Tibial artery (tissue), 4 donors: ENCODE measurements around the gene LPP.

Experiments used
- DNase-seq, 2 donors: peaks; one replicate each; pipeline ENCODE4 v3.0.0-alpha.2; 2019
- H3K27ac ChIP-seq, 2 donors: fragments of 200-600 bp; sonication (generic) in 1 of 2; 1 replicate in 1 of 2; 2 replicates in 1 of 2; pipeline ENCODE4 v1.5.1; 2018 to 2019; ENCODE audit warnings: mild to moderate bottlenecking in 1 of 2
- H3K27me3 ChIP-seq, 2 donors: fragments of 200-600 bp; sonication (generic) in 1 of 2; one replicate each; pipeline versions ENCODE4 v1.5.1 to v1.6.0; 2016 to 2019
- H3K36me3 ChIP-seq, 3 donors: fragments of 200-600 bp; sonication (generic) in 2 of 3; one replicate each; pipeline ENCODE4 v1.5.1; 2016 to 2019; ENCODE audit warnings: mild to moderate bottlenecking in 2 of 3
- H3K4me1 ChIP-seq, 4 donors: fragments of 200-600 bp; sonication (generic) in 2 of 4; 1 replicate in 3 of 4; 2 replicates in 1 of 4; pipeline ENCODE4 v1.5.1; 2016 to 2019
- H3K4me3 ChIP-seq, 2 donors: fragments of 200-600 bp; sonication (generic) in 1 of 2; 1 replicate in 1 of 2; 2 replicates in 1 of 2; pipeline ENCODE4 v1.5.1; 2018 to 2019; ENCODE audit warnings: mild to moderate bottlenecking in 2 of 2
- H3K9me3 ChIP-seq, 3 donors: fragments of 200-600 bp; sonication (generic) in 1 of 3; one replicate each; pipeline ENCODE4 v1.5.1; 2016 to 2019
- CTCF ChIP-seq, 2 experiments: fragments of 200-600 bp in 1 of 2; fragments of 450-650 bp in 1 of 2; IDR thresholded peaks; one replicate each; pipeline ENCODE4 v1.5.1; 2017 to 2019; ENCODE audit warnings: antibody characterized with exemption in 2 of 2, mild to moderate bottlenecking in 1 of 2, moderate library complexity in 1 of 2
- intact Hi-C: fragments of 100-400 bp; cut with DNase I; formaldehyde crosslinking; loops from one replicate; pipeline ENCODE4 v1.15.0; 2023; ENCODE audit warnings: low total_unique reads

Gene LPP

GRCh38 chr3:188280627-188281026, 126.7 kb downstream of the LPP start:
- no peak for TF ChIP-seq CTCF (IDR thresholded peaks at IDR 0.05)
- H3K9me3 ChIP-seq = no peaks in the 10 kb centered on the region
- H3K36me3 ChIP-seq = peaks cover 0 to 5% (median 0%) of the 10 kb centered on the region in 3 donors
- H3K4me3 ChIP-seq = no peak overlapping the region
- H3K27ac ChIP-seq = peak overlapping the region; percentile 90 to 96
- H3K27me3 ChIP-seq = no peaks in the 10 kb centered on the region
- peaks cover 0 to 100% (median 78%) of the 10 kb centered on the region in 4 donors for H3K4me1 ChIP-seq
- intact Hi-C loops = loop anchor here (10.0 kb wide), 1 partner anchor 664 kb away; no protein-coding TSS in a partner anchor
- DNase-seq = no peak

- no peak for DNase-seq
- TF ChIP-seq CTCF (IDR thresholded peaks at IDR 0.05) = no peak
- Histone ChIP-seq H3K27me3 (no peaks in the 10 kb centered on the region), H3K4me3 (no peak overlapping the region), H3K27ac (peak overlapping the region; percentile 80 to 90), H3K9me3 (no peaks in the 10 kb centered on the region), H3K4me1 (peaks cover 0 to 100% (median 81%) of the 10 kb centered on the region in 4 donors), H3K36me3 (no peaks in the 10 kb centered on the region)
- intact Hi-C loops = loop anchor here (10.0 kb wide), 1 partner anchor 662 kb away; no protein-coding TSS in a partner anchor
Observed at GRCh38 chr3:188282871-188283270, 128.9 kb downstream of the LPP start.

GRCh38 chr3:188283347-188283746, 129.4 kb downstream of the LPP start:
- intact Hi-C loops = loop anchor here (10.0 kb wide), 1 partner anchor 661 kb away; no protein-coding TSS in a partner anchor
- H3K4me1 ChIP-seq = peaks cover 0 to 100% (median 82%) of the 10 kb centered on the region in 4 donors

GRCh38 chr3:188284455-188285212, 130.7 kb downstream of the LPP start:
- H3K9me3 ChIP-seq = no peaks in the 10 kb centered on the region
- no peak for TF ChIP-seq CTCF (IDR thresholded peaks at IDR 0.05)
- no peaks in the 10 kb centered on the region for H3K36me3 ChIP-seq
- no peak for DNase-seq
- peaks cover 0 to 100% (median 77%) of the 10 kb centered on the region in 4 donors for H3K4me1 ChIP-seq
- H3K4me3 ChIP-seq = no peak overlapping the region
- peak overlapping the region; percentile 80 to 90 for H3K27ac ChIP-seq
- intact Hi-C loops = loop anchor here (10.0 kb wide), 1 partner anchor 660 kb away; no protein-coding TSS in a partner anchor
- H3K27me3 ChIP-seq = no peaks in the 10 kb centered on the region

More at GRCh38 chr3:188283347-188283746, 129.4 kb downstream of the LPP start:
- Histone ChIP-seq H3K27ac (peak overlapping the region; percentile 80 to 90), H3K27me3 (no peaks in the 10 kb centered on the region), H3K4me3 (no peak overlapping the region), H3K9me3 (no peaks in the 10 kb centered on the region), H3K36me3 (no peaks in the 10 kb centered on the region)
- TF ChIP-seq CTCF (IDR thresholded peaks at IDR 0.05) = peak in 1 of 2 experiments; percentile 25
- DNase-seq = peak in 1 of 2 donors; percentile 64

- Histone ChIP-seq H3K27ac (peak overlapping the region; percentile 80 to 90), H3K36me3 (peaks cover 0 to 7% (median 0%) of the 10 kb centered on the region in 3 donors), H3K4me3 (no peak overlapping the region), H3K4me1 (peaks cover 0 to 100% (median 72%) of the 10 kb centered on the region in 4 donors), H3K9me3 (no peaks in the 10 kb centered on the region), H3K27me3 (no peaks in the 10 kb centered on the region)
- peak in 1 of 2 experiments; percentile 15 for TF ChIP-seq CTCF (IDR thresholded peaks at IDR 0.05)
- intact Hi-C loops = loop anchor here (10.0 kb wide), 1 partner anchor 659 kb away; no protein-coding TSS in a partner anchor
- DNase-seq = peak; percentile 84 to 90
Observed at GRCh38 chr3:188286087-188286513, 132.1 kb downstream of the LPP start.
